Duodenal mucosa (tissue), 2 donors: ENCODE measurements around the gene CD2.

Experiments
- H3K27ac ChIP-seq: one replicate; pipeline ENCODE4 v1.7.0; 2013; ENCODE audit warnings: low read depth, low read length
- H3K27me3 ChIP-seq, 2 donors: one replicate each; pipeline ENCODE4 v1.7.0; 2013; ENCODE audit warnings: low read length in 2 of 2, control low read depth in 1 of 2; ENCODE audit not compliant: insufficient read depth in 2 of 2, control insufficient read depth in 1 of 2
- H3K36me3 ChIP-seq, 2 donors: one replicate each; pipeline ENCODE4 v1.7.0; 2013; ENCODE audit warnings: low read length in 2 of 2, control low read depth in 1 of 2; ENCODE audit not compliant: insufficient read depth in 2 of 2, control insufficient read depth in 1 of 2
- H3K4me1 ChIP-seq, 2 donors: one replicate each; pipeline ENCODE4 v1.7.0; 2013; ENCODE audit warnings: low read length in 2 of 2, control low read depth in 1 of 2; ENCODE audit not compliant: insufficient read depth in 2 of 2, control insufficient read depth in 1 of 2
- H3K4me3 ChIP-seq, 2 donors: one replicate each; pipeline ENCODE4 v1.7.0; 2013; ENCODE audit warnings: low read length in 2 of 2, low read depth in 1 of 2
- H3K9ac ChIP-seq, 2 donors: one replicate each; pipeline ENCODE4 v1.7.0; 2013; ENCODE audit warnings: low read length in 2 of 2, low read depth in 1 of 2
- H3K9me3 ChIP-seq, 2 donors: one replicate each; pipeline ENCODE4 v1.7.0; 2013; ENCODE audit warnings: low read length in 2 of 2, control low read depth in 1 of 2; ENCODE audit not compliant: control insufficient read depth in 1 of 2

CD2 gene

DNA sequence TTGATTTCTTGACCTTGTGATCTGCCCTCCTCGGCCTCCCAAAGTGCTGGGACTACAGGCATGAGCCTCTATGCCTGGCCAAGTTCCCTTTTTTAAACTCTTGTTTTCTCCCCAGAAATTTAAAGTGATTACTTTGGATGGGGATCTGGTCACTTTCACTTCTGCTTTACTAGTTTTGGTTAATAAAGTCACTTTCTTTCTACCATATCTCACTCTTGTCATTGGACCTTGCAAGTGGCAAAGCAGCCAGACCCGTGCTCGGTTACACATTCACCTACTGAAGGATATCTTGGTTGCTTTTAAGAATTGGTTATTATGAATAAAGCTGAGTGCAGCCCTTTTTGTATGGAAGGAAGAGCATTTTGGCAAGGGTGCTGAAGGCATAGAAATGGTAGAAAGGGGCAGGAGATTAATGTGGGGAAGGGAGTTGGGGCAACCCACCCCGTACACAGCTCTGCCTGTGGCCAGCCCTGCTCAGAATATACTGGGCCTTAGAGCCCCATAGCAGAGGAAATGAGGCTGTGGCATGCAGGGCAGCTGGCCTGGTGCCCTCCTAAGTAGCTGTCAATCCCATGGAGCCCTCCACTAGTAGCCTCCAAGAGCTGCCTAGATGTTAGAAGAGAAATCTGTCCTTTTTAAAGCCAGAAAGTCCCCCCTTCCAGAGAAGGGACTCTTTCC is 40.7 kb downstream of the CD2 start:
- Histone ChIP-seq H3K9me3 (no peaks in the 10 kb centered on the region), H3K27me3 (no peaks in the 10 kb centered on the region), H3K4me3 (no peak overlapping the region), H3K4me1 (no peaks in the 10 kb centered on the region), H3K36me3 (no peaks in the 10 kb centered on the region), H3K27ac (no peak overlapping the region), H3K9ac (no peak overlapping the region)

DNA sequence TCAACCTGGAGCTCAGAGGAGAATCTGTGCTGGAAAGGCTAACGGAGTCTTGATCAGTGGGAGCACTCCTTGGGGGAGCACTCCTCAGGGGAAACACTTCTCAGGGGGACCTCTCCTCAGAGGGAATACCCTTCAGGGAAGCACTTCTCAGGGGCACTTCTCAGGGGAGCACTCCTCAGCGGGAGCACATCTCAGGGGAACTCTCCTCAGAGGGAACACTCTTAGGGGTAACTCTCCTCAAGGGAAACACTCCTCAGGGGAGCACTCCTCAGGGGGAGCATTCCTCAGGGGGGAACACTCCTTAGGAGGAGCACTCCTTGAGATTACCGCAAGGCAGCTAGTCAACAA is 41.2 kb downstream of the CD2 start:
- Histone ChIP-seq H3K9ac (no peak overlapping the region), H3K9me3 (no peaks in the 10 kb centered on the region), H3K4me1 (no peaks in the 10 kb centered on the region)

DNA sequence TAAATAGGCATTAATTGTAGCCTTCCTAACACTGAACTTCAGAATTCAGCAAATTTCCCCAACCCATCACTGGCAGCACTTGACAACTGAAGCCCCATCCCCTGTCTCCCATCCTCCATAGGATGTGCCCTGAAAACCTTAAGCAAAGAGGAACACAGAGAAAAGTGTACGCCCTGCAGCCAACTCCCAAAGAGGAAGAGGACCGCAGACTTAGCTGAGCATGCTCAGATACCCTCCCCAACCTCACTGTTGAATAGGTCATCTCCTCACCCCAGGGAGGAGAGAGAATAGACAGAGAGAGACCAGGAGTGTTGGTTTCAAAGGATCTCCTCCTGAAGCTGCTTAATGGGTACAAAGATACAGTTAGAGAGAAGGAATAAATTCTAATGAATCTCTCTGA is 50.5 kb downstream of the CD2 start:
- Histone ChIP-seq H3K9ac (no peak overlapping the region), H3K36me3 (no peaks in the 10 kb centered on the region), H3K9me3 (no peaks in the 10 kb centered on the region), H3K27ac (no peak overlapping the region), H3K4me3 (no peak overlapping the region), H3K4me1 (no peaks in the 10 kb centered on the region), H3K27me3 (no peaks in the 10 kb centered on the region)

More for the DNA sequence above, 41.2 kb downstream of the CD2 start:
- H3K27me3 ChIP-seq, result no peaks in the 10 kb centered on the region
- no peak overlapping the region for H3K4me3 ChIP-seq
- H3K27ac ChIP-seq, result no peak overlapping the region
- H3K36me3 ChIP-seq, result no peaks in the 10 kb centered on the region

DNA sequence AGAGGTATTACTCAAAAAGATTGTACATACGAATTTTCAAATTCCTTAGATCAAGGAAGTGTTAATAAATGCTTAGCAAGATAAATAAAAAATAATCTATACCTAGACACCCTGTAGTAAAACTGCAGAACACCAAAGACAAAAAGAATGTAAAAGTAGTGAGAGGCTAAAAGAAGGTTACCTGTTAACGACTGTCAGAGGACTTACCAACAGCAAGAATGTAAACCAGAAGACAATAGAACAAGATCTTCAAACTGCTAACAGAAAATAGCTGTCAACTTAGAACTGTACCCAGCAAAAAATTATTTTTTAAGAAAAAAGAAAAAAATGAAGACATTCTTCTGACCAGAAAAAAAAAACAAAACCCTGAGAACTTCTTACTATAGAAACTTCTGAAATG is 51.2 kb downstream of the CD2 start:
- no peaks in the 10 kb centered on the region for H3K36me3 ChIP-seq
- H3K27me3 ChIP-seq, result no peaks in the 10 kb centered on the region
- no peak overlapping the region for H3K9ac ChIP-seq
- H3K27ac ChIP-seq, result no peak overlapping the region
- no peaks in the 10 kb centered on the region for H3K9me3 ChIP-seq
- no peak overlapping the region for H3K4me3 ChIP-seq
- no peaks in the 10 kb centered on the region for H3K4me1 ChIP-seq

DNA sequence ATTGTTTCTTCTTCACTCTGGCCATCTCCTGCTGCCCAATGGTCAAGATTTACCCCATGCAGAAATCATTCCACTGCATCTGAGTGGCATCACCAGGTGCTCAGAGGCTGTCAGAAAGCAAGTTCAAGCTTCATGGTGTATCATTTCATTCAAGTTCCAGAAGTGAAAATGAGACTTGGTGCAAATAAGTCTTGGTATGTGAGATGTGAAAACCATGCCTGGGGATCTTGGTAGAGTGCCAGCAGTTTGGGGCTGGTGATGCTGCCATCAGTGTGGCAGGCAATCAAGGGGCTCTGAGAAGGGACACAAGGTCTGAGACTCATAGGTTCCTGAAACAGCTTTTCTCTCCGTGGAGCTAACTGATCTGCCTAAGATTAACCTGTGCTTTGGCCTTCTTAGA is 52.0 kb downstream of the CD2 start:
- H3K4me3 ChIP-seq, result no peak overlapping the region

DNA sequence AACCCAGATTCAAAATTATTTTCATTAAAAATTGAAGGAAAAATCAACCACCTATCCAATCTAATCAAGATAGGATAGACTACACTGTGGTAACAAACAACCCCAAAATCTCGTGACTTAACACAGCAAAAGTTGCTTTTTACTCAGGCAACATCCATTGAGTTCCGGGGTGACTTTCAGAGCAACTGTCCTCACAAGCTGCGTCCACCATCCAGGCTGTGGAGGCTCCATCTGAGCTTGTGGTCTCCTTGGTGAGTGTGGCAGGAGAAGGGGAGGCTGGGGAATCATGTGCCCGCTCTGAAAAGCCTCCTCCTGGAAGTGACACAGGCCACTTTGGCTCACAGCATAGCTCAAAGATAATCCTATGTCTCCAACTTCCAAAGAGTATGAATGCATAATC is 52.4 kb downstream of the CD2 start:
- Histone ChIP-seq H3K27ac (no peak overlapping the region), H3K4me3 (no peak overlapping the region), H3K9me3 (no peaks in the 10 kb centered on the region), H3K36me3 (no peaks in the 10 kb centered on the region), H3K27me3 (no peaks in the 10 kb centered on the region), H3K9ac (no peak overlapping the region), H3K4me1 (no peaks in the 10 kb centered on the region)

More for the DNA sequence above, 52.0 kb downstream of the CD2 start:
- Histone ChIP-seq H3K27me3 (no peaks in the 10 kb centered on the region), H3K9ac (no peak overlapping the region), H3K36me3 (no peaks in the 10 kb centered on the region), H3K4me1 (no peaks in the 10 kb centered on the region), H3K27ac (no peak overlapping the region), H3K9me3 (no peaks in the 10 kb centered on the region)

DNA sequence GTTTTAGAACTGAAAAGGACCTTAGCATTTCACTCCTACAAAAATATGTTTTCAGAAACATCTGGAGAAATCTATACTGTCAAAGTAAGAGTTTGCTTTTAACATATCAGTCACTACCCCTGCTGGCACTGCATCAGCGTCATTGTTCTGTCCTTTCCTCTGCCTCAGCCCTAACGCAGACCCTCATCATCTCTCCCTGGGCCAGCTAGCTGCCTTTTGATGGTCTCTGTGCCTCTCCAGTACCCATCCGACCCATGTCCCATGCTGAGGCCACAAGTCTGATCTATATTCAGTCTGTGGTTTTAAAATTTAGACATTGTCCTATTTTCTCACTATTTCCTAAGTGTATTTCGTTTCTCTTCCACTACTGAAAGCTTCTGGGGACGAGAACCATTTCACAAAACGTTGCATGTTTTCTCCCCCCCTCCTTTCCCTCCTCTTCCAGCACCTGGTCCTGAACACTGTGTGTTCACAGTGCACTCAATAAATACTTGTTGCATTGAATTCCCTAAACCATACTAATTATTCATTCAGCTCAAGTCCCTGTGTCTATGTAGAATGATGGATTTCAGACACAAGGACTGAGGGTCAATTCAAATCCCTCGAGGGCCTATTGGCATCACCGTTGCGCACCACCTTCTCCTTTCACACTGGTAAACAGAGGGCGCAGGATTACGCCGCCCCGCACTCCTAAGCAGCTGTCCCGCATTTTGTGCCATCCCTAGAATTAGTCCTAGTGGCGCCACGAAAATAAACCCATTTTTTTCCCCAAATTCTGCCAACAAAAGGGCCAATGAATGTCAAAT is 53.4 kb downstream of the CD2 start:
- Histone ChIP-seq H3K9me3 (peaks cover 1% of the 10 kb centered on the region in 2 donors), H3K4me3 (no peak overlapping the region), H3K36me3 (no peaks in the 10 kb centered on the region), H3K4me1 (no peaks in the 10 kb centered on the region), H3K27me3 (no peaks in the 10 kb centered on the region), H3K27ac (peak overlapping the region; percentile 34), H3K9ac (no peak overlapping the region)

DNA sequence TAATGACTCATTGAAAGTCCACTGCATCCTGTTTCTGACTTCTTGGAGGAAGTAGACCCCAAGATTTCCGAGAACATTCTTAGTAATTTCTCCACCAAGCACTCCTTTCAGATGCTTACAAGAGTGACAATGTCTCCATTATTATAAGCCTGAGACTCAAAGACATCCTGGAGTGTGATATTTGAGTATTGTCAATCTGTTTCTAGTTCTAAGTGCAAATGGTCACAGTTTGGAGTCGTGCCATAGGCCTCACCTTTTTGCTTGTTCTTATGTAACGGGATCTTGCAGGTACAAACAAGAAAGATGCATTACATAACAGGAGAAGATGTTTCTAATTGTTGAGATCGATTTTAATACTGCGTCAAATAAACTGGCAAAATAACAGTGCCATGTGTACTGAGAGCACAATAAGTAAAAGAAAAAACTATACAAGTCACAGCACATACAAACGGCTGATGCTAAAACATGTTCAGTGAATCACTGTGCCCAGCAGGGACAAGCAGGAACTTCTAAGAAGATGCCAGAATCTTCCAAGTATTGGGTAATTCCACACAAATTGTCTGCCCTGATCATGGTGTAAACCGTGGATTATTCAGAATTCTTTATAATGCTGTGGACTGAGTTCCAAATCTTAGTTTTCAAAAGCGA is 54.1 kb downstream of the CD2 start:
- Histone ChIP-seq H3K27ac (no peak overlapping the region), H3K27me3 (no peaks in the 10 kb centered on the region), H3K4me3 (no peak overlapping the region), H3K36me3 (no peaks in the 10 kb centered on the region), H3K4me1 (no peaks in the 10 kb centered on the region), H3K9me3 (peaks cover 3 to 4% of the 10 kb centered on the region in 2 donors), H3K9ac (no peak overlapping the region)

DNA sequence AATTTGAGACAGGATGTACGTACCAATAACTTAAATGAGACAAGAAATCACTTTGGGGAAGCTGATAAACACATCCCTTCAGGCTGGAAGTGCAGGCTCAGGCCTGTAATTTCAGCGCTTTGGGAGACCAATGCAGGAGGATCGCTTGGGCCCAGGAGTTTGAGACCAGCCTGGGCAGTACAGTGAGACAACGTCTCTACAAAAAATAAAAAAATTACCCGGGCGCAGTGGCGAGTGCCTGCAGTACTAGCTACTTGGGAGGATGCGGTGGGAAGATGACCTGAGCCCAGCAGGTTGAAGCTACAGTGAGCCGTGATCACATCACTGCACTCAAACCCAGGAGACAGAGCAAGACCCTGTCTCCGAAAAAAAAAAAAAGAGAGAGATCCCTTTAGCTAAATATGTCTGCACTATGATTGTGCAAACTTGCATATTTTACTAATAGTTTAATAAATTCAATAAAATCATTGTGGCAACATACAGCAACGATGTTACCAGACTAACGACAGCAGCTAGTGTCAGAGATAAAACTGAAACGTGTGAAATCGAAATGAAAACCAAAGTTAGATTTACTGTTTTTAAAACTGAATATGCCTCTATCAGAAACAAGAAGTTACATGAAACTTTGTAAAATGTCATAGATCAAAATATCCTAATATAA is 54.7 kb downstream of the CD2 start:
- Histone ChIP-seq H3K27me3 (no peaks in the 10 kb centered on the region), H3K4me1 (no peaks in the 10 kb centered on the region), H3K36me3 (no peaks in the 10 kb centered on the region), H3K4me3 (no peak overlapping the region), H3K27ac (no peak overlapping the region), H3K9me3 (peaks cover 3 to 4% of the 10 kb centered on the region in 2 donors), H3K9ac (no peak overlapping the region)

DNA sequence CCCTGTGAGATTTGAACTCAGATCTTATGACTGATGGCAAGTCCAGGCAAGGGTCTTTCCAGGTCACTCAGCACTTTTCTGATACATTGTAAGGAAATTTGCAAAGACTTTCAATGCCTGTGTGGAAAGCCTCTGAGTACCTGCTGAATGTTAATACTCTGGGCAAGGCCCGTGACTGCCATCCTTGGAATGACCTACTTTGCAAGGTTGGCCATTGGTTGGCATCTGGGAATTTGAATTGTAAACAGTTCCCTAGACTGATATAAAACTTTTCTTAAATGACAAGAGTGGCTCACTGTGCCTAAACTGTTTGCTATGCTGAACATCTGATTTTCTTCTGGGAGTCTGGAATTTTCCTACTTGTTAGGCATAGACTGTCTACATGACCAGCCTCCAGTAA is 57.1 kb downstream of the CD2 start:
- Histone ChIP-seq H3K27me3 (no peaks in the 10 kb centered on the region), H3K4me1 (no peaks in the 10 kb centered on the region), H3K27ac (no peak overlapping the region), H3K9me3 (peaks cover 3 to 4% of the 10 kb centered on the region in 2 donors), H3K36me3 (no peaks in the 10 kb centered on the region), H3K9ac (no peak overlapping the region), H3K4me3 (no peak overlapping the region)
